ENCODE results near the gene GTPBP8.
A peak's percentile ranks its signal among the peaks of the same experiment; 100 is the strongest.

The GTPBP8 gene

GRCh38 chr3:112990672-112991602 lies at the start of gene GTPBP8 (continued):
- TF ChIP-seq ZBTB6 (tag by site-specific recombination; IDR thresholded peaks at IDR 0.05) (peak; percentile 60; the same call in 1 of the 2 replicates), ZBTB17 (tag by site-specific recombination; IDR thresholded peaks at IDR 0.05) (peak; percentile 79), KLF16 (tag by site-specific recombination; IDR thresholded peaks at IDR 0.05) (0 out of 2 replicates have a peak, but pooled peaks have one; percentile 19), IKZF3 (tag by site-specific recombination; IDR thresholded peaks at IDR 0.05) (no peak; the same call in 1 of the 2 replicates), ZNF341 (tag by site-specific recombination; IDR thresholded peaks at IDR 0.05; ENCODE audit: low read depth) (peak; percentile 93), ZNF549 (tag by site-specific recombination; IDR thresholded peaks at IDR 0.05) (no peak), ZNF580 (tag by site-specific recombination; IDR thresholded peaks at IDR 0.05) (no peak), ZNF24 (tag by site-specific recombination; IDR thresholded peaks at IDR 0.05) (peak; percentile 62; the same call in 1 of the 2 replicates), ZNF140 (tag by site-specific recombination; IDR thresholded peaks at IDR 0.05) (no peak), OSR2 (tag by site-specific recombination; IDR thresholded peaks at IDR 0.05) (no peak), PRDM2 (tag by site-specific recombination; IDR thresholded peaks at IDR 0.05; ENCODE audit: borderline replicate concordance) (no peak), EGR2 (tag by site-specific recombination; IDR thresholded peaks at IDR 0.05; ENCODE audit: low read depth) (peak; percentile 69; the same call in 1 of the 2 replicates), ZBTB48 (tag by site-specific recombination; IDR thresholded peaks at IDR 0.05) (no peak), ZNF645 (tag by site-specific recombination; IDR thresholded peaks at IDR 0.05) (no peak), ZNF266 (tag by site-specific recombination; IDR thresholded peaks at IDR 0.05; ENCODE audit: low read depth) (no peak), ZNF391 (tag by site-specific recombination; IDR thresholded peaks at IDR 0.05; ENCODE audit: borderline replicate concordance, low read depth) (0 out of 2 replicates have a peak, but pooled peaks have one; percentile 27), FEZF1 (tag by site-specific recombination; IDR thresholded peaks at IDR 0.05) (no peak), ZSCAN30 (tag by site-specific recombination; IDR thresholded peaks at IDR 0.05) (peak; percentile 21), KLF8 (tag by site-specific recombination; IDR thresholded peaks at IDR 0.05) (peak; percentile 56; the same call in 1 of the 2 replicates), OVOL3 (tag by site-specific recombination; IDR thresholded peaks at IDR 0.05) (no peak), ZNF112 (tag by site-specific recombination; IDR thresholded peaks at IDR 0.05) (no peak), ZBTB1 (tag by site-specific recombination; IDR thresholded peaks at IDR 0.05) (no peak), KLF7 (tag by site-specific recombination; IDR thresholded peaks at IDR 0.05; ENCODE audit: borderline replicate concordance) (no peak), ZNF544 (tag by site-specific recombination; IDR thresholded peaks at IDR 0.05) (no peak), ZBTB8A (tag by site-specific recombination; IDR thresholded peaks at IDR 0.05) (no peak), MYNN (tag by site-specific recombination; IDR thresholded peaks at IDR 0.05; ENCODE audit: borderline replicate concordance) (no peak), ZNF639 (tag by site-specific recombination; IDR thresholded peaks at IDR 0.05) (peak; percentile 39; the same call in 1 of the 2 replicates)

Data from HEK293 (cell line).